Measurements from ENCODE around the gene GABRD.

Gene GABRD

DNA sequence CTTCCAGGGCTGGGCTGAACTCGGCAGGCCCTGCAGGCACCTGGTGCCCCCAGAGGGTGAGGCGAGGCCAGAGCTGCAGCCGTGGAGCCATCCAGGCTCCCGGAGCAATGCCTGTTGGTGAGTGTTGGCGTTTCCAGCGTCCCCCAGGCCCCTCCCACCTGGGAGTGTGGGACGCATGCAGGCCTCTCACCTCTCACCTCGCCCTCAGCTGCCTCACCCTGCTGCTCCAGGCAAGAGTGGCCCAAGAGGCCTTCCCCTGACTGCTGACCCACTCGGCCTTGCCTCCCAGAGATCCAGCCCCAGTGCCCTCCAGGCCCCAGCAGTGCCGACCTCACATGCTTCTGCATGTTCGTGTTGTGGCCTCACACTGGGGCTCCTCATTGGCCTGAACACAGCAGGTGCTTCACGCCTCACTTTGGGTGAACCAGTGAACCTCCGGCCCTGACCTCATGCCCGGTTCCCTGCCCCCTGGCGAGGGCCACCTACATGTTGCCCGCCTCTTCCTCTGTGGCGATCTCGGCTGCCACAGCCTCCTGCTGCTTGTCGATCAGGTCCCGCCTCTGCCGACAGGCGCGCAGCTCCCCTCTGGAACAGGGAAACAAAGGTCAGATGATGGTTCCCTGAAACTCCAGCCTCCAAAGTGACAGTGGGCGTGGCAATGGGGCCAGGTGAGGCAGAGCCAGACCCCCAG, 32.5 kb upstream of the GABRD start:
- Histone ChIP-seq H3K27me3 (ENCODE audit: control insufficient read depth in 1 of 2, insufficient read depth in 2 of 2, low read length in 2 of 2) (peaks cover 11 to 17% of the 10 kb centered on the region in 2 donors), H3K4me3 (ENCODE audit: low read length in 2 of 2) (no peak overlapping the region), H3K9ac (ENCODE audit: low read length in 2 of 2) (no peak overlapping the region), H3K4me1 (ENCODE audit: control insufficient read depth, insufficient read depth, low read length) (peaks cover 7% of the 10 kb centered on the region), H3K36me3 (ENCODE audit: control insufficient read depth in 2 of 2, insufficient read depth in 2 of 2, low read length in 2 of 2) (no peaks in the 10 kb centered on the region), H3K9me3 (ENCODE audit: control insufficient read depth in 2 of 2, low read length in 2 of 2) (no peaks in the 10 kb centered on the region), H3K27ac (ENCODE audit: low read length) (no peak overlapping the region)

DNA sequence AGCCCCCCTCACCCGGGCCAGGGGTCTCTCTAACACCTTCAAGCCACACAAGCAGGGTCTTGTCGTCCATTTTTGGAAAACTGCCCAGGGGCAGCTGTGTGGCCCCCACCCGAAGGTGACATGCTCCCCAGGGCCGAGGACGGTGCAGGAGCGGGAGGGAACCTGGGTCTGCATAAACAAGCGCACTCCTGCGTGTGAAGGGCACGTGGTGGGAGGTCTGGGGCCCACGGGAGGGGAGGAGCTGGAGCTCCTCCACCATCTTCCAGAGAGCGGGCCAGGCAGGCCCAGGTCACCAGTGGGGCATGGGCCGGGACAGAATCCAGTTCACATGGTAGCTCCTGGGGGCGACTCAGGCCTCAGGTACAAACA, 32.0 kb upstream of the GABRD start:
- no peak overlapping the region for H3K9ac ChIP-seq (ENCODE audit: low read length in 2 of 2)
- no peaks in the 10 kb centered on the region for H3K36me3 ChIP-seq (ENCODE audit: control insufficient read depth in 2 of 2, insufficient read depth in 2 of 2, low read length in 2 of 2)
- no peak overlapping the region for H3K27ac ChIP-seq (ENCODE audit: low read length)
- H3K9me3 ChIP-seq (ENCODE audit: control insufficient read depth in 2 of 2, low read length in 2 of 2): no peaks in the 10 kb centered on the region
- peaks cover 11 to 17% of the 10 kb centered on the region in 2 donors for H3K27me3 ChIP-seq (ENCODE audit: control insufficient read depth in 1 of 2, insufficient read depth in 2 of 2, low read length in 2 of 2)
- peaks cover 7% of the 10 kb centered on the region for H3K4me1 ChIP-seq (ENCODE audit: control insufficient read depth, insufficient read depth, low read length)
- no peak overlapping the region for H3K4me3 ChIP-seq (ENCODE audit: low read length in 2 of 2)

DNA sequence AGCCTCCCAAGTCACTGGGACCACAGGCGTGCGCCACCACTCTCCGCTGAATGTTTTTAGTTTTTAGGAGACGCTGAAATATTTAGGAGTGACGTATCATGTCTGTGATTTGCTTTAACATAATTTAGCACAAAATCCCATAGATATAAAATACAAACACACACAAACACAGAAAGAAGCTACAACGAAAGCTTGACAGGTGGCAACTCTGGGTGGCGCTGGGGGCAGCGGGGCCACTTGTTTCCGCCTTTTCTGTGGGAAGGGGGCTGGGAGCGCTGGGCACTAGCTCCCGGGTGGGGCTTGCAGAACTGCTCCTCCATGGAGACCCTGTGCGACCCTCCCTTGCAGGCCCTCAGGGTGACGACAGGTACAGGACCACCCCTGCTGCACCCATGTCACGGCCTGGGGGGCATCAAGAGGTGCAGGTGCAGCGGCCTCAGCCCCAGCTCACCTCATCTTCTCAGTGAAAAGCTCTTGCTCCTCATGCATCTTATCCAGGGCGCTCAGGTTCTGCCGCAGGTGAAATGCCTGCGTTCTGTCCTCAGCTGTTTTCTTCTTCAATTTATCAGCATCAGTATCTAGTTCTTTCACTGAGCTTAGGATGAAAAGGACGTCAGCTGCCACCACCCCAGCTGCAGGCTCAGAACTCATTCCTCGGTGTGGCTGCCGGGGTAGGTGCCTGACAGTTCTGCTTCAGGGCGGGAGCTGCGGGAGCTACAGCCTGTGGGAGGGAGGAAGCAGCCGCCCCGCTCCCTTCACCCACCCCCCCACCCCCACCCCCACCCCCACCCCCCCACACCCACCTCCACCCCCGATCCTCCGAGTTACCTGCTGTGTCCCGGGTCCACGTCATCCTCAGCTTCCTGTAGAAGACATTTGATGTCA, 30.8 kb upstream of the GABRD start:
- Histone ChIP-seq H3K27me3 (ENCODE audit: control insufficient read depth in 1 of 2, insufficient read depth in 2 of 2, low read length in 2 of 2) (peaks cover 11 to 17% of the 10 kb centered on the region in 2 donors), H3K4me3 (ENCODE audit: low read length in 2 of 2) (no peak overlapping the region), H3K4me1 (ENCODE audit: control insufficient read depth, insufficient read depth, low read length) (peaks cover 7% of the 10 kb centered on the region), H3K27ac (ENCODE audit: low read length) (no peak overlapping the region), H3K9ac (ENCODE audit: low read length in 2 of 2) (no peak overlapping the region), H3K36me3 (ENCODE audit: control insufficient read depth in 2 of 2, insufficient read depth in 2 of 2, low read length in 2 of 2) (no peaks in the 10 kb centered on the region), H3K9me3 (ENCODE audit: control insufficient read depth in 2 of 2, low read length in 2 of 2) (no peaks in the 10 kb centered on the region)

GRCh38 chr1:1989102-1989542, 30.0 kb upstream of the GABRD start:
- no peak overlapping the region for H3K4me3 ChIP-seq (ENCODE audit: low read length in 2 of 2)
- peaks cover 7% of the 10 kb centered on the region for H3K4me1 ChIP-seq (ENCODE audit: control insufficient read depth, insufficient read depth, low read length)
- H3K9ac ChIP-seq (ENCODE audit: low read length in 2 of 2): no peak overlapping the region
- no peaks in the 10 kb centered on the region for H3K9me3 ChIP-seq (ENCODE audit: control insufficient read depth in 2 of 2, low read length in 2 of 2)
- no peaks in the 10 kb centered on the region for H3K36me3 ChIP-seq (ENCODE audit: control insufficient read depth in 2 of 2, insufficient read depth in 2 of 2, low read length in 2 of 2)
- peak overlapping the region; percentile 2 for H3K27ac ChIP-seq (ENCODE audit: low read length)
- peaks cover 11 to 17% of the 10 kb centered on the region in 2 donors for H3K27me3 ChIP-seq (ENCODE audit: control insufficient read depth in 1 of 2, insufficient read depth in 2 of 2, low read length in 2 of 2)

DNA sequence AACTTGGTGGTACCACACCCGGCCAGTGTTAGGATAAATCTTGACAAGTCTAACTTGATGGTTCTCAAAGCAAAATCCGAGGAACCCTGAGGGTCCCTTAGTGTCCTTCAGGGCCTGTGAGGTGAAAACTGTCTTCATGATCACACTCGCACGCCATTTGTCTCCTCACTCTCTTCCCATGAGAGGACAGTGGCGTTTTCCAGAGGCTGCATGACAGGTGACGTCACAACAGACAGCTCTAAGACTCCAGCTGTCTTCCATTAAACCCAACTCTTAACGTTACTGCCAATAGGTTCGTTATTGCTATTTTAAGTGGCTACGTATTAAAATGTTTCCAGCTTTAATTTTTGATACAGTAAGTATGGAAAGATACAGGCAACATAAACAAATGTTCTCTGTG, 29.4 kb upstream of the GABRD start:
- Histone ChIP-seq H3K27ac (ENCODE audit: low read length) (peak overlapping the region; percentile 2), H3K9me3 (ENCODE audit: control insufficient read depth in 2 of 2, low read length in 2 of 2) (no peaks in the 10 kb centered on the region), H3K4me1 (ENCODE audit: control insufficient read depth, insufficient read depth, low read length) (peaks cover 7% of the 10 kb centered on the region), H3K27me3 (ENCODE audit: control insufficient read depth in 1 of 2, insufficient read depth in 2 of 2, low read length in 2 of 2) (peaks cover 11 to 17% of the 10 kb centered on the region in 2 donors), H3K36me3 (ENCODE audit: control insufficient read depth in 2 of 2, insufficient read depth in 2 of 2, low read length in 2 of 2) (no peaks in the 10 kb centered on the region), H3K9ac (ENCODE audit: low read length in 2 of 2) (no peak overlapping the region), H3K4me3 (ENCODE audit: low read length in 2 of 2) (no peak overlapping the region)

- Histone ChIP-seq H3K27me3 (ENCODE audit: control insufficient read depth in 1 of 2, insufficient read depth in 2 of 2, low read length in 2 of 2) (peaks cover 11 to 17% of the 10 kb centered on the region in 2 donors), H3K4me3 (ENCODE audit: low read length in 2 of 2) (no peak overlapping the region), H3K36me3 (ENCODE audit: control insufficient read depth in 2 of 2, insufficient read depth in 2 of 2, low read length in 2 of 2) (no peaks in the 10 kb centered on the region), H3K9ac (ENCODE audit: low read length in 2 of 2) (no peak overlapping the region), H3K9me3 (ENCODE audit: control insufficient read depth in 2 of 2, low read length in 2 of 2) (no peaks in the 10 kb centered on the region), H3K27ac (ENCODE audit: low read length) (no peak overlapping the region), H3K4me1 (ENCODE audit: control insufficient read depth, insufficient read depth, low read length) (peaks cover 7% of the 10 kb centered on the region)
Observed at GRCh38 chr1:1990222-1990621, 28.9 kb upstream of the GABRD start.

GRCh38 chr1:1994536-1994935, 24.6 kb upstream of the GABRD start:
- H3K4me1 ChIP-seq (ENCODE audit: control insufficient read depth, insufficient read depth, low read length): peaks cover 2% of the 10 kb centered on the region
- H3K4me3 ChIP-seq (ENCODE audit: low read length in 2 of 2): no peak overlapping the region
- no peaks in the 10 kb centered on the region for H3K36me3 ChIP-seq (ENCODE audit: control insufficient read depth in 2 of 2, insufficient read depth in 2 of 2, low read length in 2 of 2)
- no peaks in the 10 kb centered on the region for H3K9me3 ChIP-seq (ENCODE audit: control insufficient read depth in 2 of 2, low read length in 2 of 2)
- peaks cover 2 to 3% of the 10 kb centered on the region in 2 donors for H3K27me3 ChIP-seq (ENCODE audit: control insufficient read depth in 1 of 2, insufficient read depth in 2 of 2, low read length in 2 of 2)
- no peak overlapping the region for H3K9ac ChIP-seq (ENCODE audit: low read length in 2 of 2)
- no peak overlapping the region for H3K27ac ChIP-seq (ENCODE audit: low read length)

DNA sequence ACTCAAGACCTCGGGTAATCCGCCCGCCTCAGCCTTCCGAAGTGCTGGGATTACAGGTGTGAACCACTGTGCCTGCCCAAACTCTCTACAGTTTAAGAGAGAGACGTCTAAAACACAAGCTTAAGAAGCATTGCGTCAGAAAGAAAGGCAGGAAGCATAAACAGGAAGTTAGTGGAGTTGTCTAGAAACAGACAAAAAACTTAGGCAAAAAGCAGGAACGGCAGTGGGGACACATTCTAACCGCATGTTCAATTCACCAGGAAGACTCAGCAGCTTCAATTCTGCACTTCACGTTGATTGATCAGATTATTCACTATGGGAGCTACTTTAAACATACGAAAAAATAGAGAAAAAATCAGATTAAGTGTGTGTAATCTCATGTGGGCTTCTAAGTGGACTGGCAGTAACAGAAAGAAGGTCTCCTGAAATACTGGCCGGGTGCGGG, 22.9 kb upstream of the GABRD start:
- no peak overlapping the region for H3K4me3 ChIP-seq (ENCODE audit: low read length in 2 of 2)
- H3K36me3 ChIP-seq (ENCODE audit: control insufficient read depth in 2 of 2, insufficient read depth in 2 of 2, low read length in 2 of 2): no peaks in the 10 kb centered on the region
- H3K4me1 ChIP-seq (ENCODE audit: control insufficient read depth, insufficient read depth, low read length): no peaks in the 10 kb centered on the region
- no peaks in the 10 kb centered on the region for H3K9me3 ChIP-seq (ENCODE audit: control insufficient read depth in 2 of 2, low read length in 2 of 2)
- H3K27ac ChIP-seq (ENCODE audit: low read length): no peak overlapping the region
- peaks cover 9 to 12% of the 10 kb centered on the region in 2 donors for H3K27me3 ChIP-seq (ENCODE audit: control insufficient read depth in 1 of 2, insufficient read depth in 2 of 2, low read length in 2 of 2)
- H3K9ac ChIP-seq (ENCODE audit: low read length in 2 of 2): no peak overlapping the region

GRCh38 chr1:1997576-1997975, 21.6 kb upstream of the GABRD start:
- no peaks in the 10 kb centered on the region for H3K4me1 ChIP-seq (ENCODE audit: control insufficient read depth, insufficient read depth, low read length)
- H3K9ac ChIP-seq (ENCODE audit: low read length in 2 of 2): no peak overlapping the region
- H3K36me3 ChIP-seq (ENCODE audit: control insufficient read depth in 2 of 2, insufficient read depth in 2 of 2, low read length in 2 of 2): no peaks in the 10 kb centered on the region
- H3K4me3 ChIP-seq (ENCODE audit: low read length in 2 of 2): no peak overlapping the region
- no peak overlapping the region for H3K27ac ChIP-seq (ENCODE audit: low read length)
- peaks cover 12 to 14% of the 10 kb centered on the region in 2 donors for H3K27me3 ChIP-seq (ENCODE audit: control insufficient read depth in 1 of 2, insufficient read depth in 2 of 2, low read length in 2 of 2)
- no peaks in the 10 kb centered on the region for H3K9me3 ChIP-seq (ENCODE audit: control insufficient read depth in 2 of 2, low read length in 2 of 2)

- H3K4me3 ChIP-seq (ENCODE audit: low read length in 2 of 2): no peak overlapping the region
- H3K9ac ChIP-seq (ENCODE audit: low read length in 2 of 2): no peak overlapping the region
- H3K36me3 ChIP-seq (ENCODE audit: control insufficient read depth in 2 of 2, insufficient read depth in 2 of 2, low read length in 2 of 2): no peaks in the 10 kb centered on the region
- peaks cover 31% of the 10 kb centered on the region in 2 donors for H3K27me3 ChIP-seq (ENCODE audit: control insufficient read depth in 1 of 2, insufficient read depth in 2 of 2, low read length in 2 of 2)
- H3K4me1 ChIP-seq (ENCODE audit: control insufficient read depth, insufficient read depth, low read length): peaks cover 7% of the 10 kb centered on the region
- no peak overlapping the region for H3K27ac ChIP-seq (ENCODE audit: low read length)
- no peaks in the 10 kb centered on the region for H3K9me3 ChIP-seq (ENCODE audit: control insufficient read depth in 2 of 2, low read length in 2 of 2)
Observed at GRCh38 chr1:2000432-2000831, 18.7 kb upstream of the GABRD start.

DNA sequence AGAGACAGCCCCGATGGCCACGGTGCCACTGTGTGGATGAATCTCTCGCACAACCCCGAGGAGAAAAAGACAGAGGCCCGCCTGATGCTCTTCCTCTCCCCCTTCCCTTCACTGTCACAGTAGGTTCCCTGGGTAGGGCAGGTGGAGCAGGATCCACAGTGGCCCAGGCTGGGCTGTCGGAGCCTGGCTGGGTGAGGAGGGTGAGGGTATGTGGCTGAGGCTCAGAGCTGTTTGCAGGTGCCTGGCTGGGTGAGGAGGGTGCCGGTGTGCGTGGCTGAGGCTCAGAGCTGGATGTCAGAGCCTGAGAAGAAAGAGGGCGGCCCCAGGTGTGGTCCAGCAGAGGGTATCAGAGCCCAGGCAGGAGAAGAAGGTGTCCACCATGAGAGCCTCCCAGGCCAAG, 18.3 kb upstream of the GABRD start:
- Histone ChIP-seq H3K27me3 (ENCODE audit: control insufficient read depth in 1 of 2, insufficient read depth in 2 of 2, low read length in 2 of 2) (peaks cover 31 to 32% of the 10 kb centered on the region in 2 donors), H3K9me3 (ENCODE audit: control insufficient read depth in 2 of 2, low read length in 2 of 2) (no peaks in the 10 kb centered on the region), H3K4me3 (ENCODE audit: low read length in 2 of 2) (no peak overlapping the region), H3K4me1 (ENCODE audit: control insufficient read depth, insufficient read depth, low read length) (peaks cover 7% of the 10 kb centered on the region), H3K27ac (ENCODE audit: low read length) (no peak overlapping the region), H3K36me3 (ENCODE audit: control insufficient read depth in 2 of 2, insufficient read depth in 2 of 2, low read length in 2 of 2) (no peaks in the 10 kb centered on the region), H3K9ac (ENCODE audit: low read length in 2 of 2) (no peak overlapping the region)

All from stomach smooth muscle (tissue), 2 donors.